Left ventricle myocardium inferior (tissue), 1 donor: ENCODE measurements around the gene EME1. TPM values are rescaled to one million over a fixed set of nuclear protein-coding genes. Genes with fewer than 3 reads are reported as not detected.

Experiments used
- DNase-seq: peaks from one replicate; pipeline ENCODE4 v3.0.0-alpha.2; 2020
- H3K27ac ChIP-seq: fragments of 200-600 bp; replicated peaks from 2 replicates; pipeline ENCODE4 v1.8.0; 2021
- H3K27me3 ChIP-seq: fragments of 200-600 bp; 2 replicates; pipeline ENCODE4 v1.8.0; 2021; ENCODE audit warnings: low read depth
- H3K36me3 ChIP-seq: fragments of 200-600 bp; 2 replicates; pipeline ENCODE4 v1.8.0; 2021
- H3K4me1 ChIP-seq: fragments of 200-600 bp; 2 replicates; pipeline ENCODE4 v1.8.0; 2021
- H3K4me3 ChIP-seq: fragments of 200-600 bp; 2 replicates; pipeline ENCODE4 v1.8.0; 2021; ENCODE audit warnings: mild to moderate bottlenecking, moderate library complexity
- H3K9me3 ChIP-seq: fragments of 200-600 bp; replicated peaks from 2 replicates; pipeline ENCODE4 v1.8.0; 2021
- CTCF ChIP-seq: fragments of 200-600 bp; IDR thresholded peaks from 2 replicates; pipeline ENCODE4 v1.8.0; 2021; ENCODE audit warnings: antibody characterized with exemption, mild to moderate bottlenecking, borderline replicate concordance
- intact Hi-C: fragments of 100-400 bp; cut with micrococcal nuclease; formaldehyde crosslinking; loops from one replicate; pipeline ENCODE4 v1.11.0; 2022
- total RNA-seq: library from RNA; stranded (reverse); fragmentation: NEBNext Ultra II Directional; extraction: Animal tissue kit (Norgen Biotek cat#: 25700); gene quantifications from one replicate; pipeline ENCODE4 v1.2.1, GENCODE V29; 2021
- donor health status: DM: no; HTN: yes; CAD: no; lungs with severe emphysema.

Gene EME1
- total RNA-seq, 1 donor from 2014 or later, result 0.74 TPM

GRCh38 chr17:50429793-50430192 lies 56.8 kb downstream of the EME1 start:
- intact Hi-C loops, result no loop called here
- Histone ChIP-seq H3K4me3 (no peak overlapping the region), H3K4me1 (peaks cover 35% of the 10 kb centered on the region), H3K27ac (no peak overlapping the region), H3K27me3 (no peaks in the 10 kb centered on the region), H3K36me3 (no peaks in the 10 kb centered on the region), H3K9me3 (no peaks in the 10 kb centered on the region)
- no peak for DNase-seq
- TF ChIP-seq CTCF, result no peak

Other genes starting within 250 kb of the EME1 start
- gene SAMD14, start 243.1 kb upstream of the EME1 start, total RNA-seq, result 1.6 TPM
- gene PPP1R9B, start 222.6 kb upstream of the EME1 start, total RNA-seq, result 33.0 TPM
- gene SGCA, start 207.2 kb upstream of the EME1 start, total RNA-seq, result 137 TPM
- gene COL1A1, start 171.6 kb upstream of the EME1 start, total RNA-seq, result 45.8 TPM
- not detected for gene TMEM92, start 98.8 kb upstream of the EME1 start, total RNA-seq
- 12.6 TPM for gene XYLT2, start 27.1 kb upstream of the EME1 start, total RNA-seq
- 85.0 TPM for gene MRPL27, start within 50 bp of the EME1 start, total RNA-seq
- gene LRRC59, start 24.3 kb downstream of the EME1 start, total RNA-seq, result 23.7 TPM
- 18.2 TPM for gene ACSF2, start 53.0 kb downstream of the EME1 start, total RNA-seq
- not detected for gene CHAD, start 95.7 kb downstream of the EME1 start, total RNA-seq
- 51.7 TPM for gene RSAD1, start 105.6 kb downstream of the EME1 start, total RNA-seq
- gene MYCBPAP, start 135.2 kb downstream of the EME1 start, total RNA-seq, result 0.82 TPM
- 19.9 TPM for gene EPN3, start 159.5 kb downstream of the EME1 start, total RNA-seq
- gene SPATA20, start 173.9 kb downstream of the EME1 start, total RNA-seq, result 66.3 TPM
- 0.58 TPM for gene CACNA1G, start 187.5 kb downstream of the EME1 start, total RNA-seq